Astrocyte of the spinal cord (primary cell): ENCODE results near the gene TRIP4.
A peak's percentile ranks its signal among the peaks of the same experiment; 100 is the strongest.
"Not testable (repeated sequence)": the region's sequence is repeated elsewhere in the genome, so short reads cannot be mapped to it uniquely, and the experiment has no call there.

Experiments used
- DNase-seq: peaks from one replicate; pipeline ENCODE4 v3.0.0; 2011; ENCODE audit warnings: low read depth, low spot score
- H3K4me3 ChIP-seq: 2 replicates; pipeline ENCODE4 v1.5.1; 2011; ENCODE audit warnings: low read depth, mild to moderate bottlenecking, low read length, moderate library complexity
- in situ Hi-C: cut with HindIII; loops from 2 replicates; pipeline ENCODE4 v1.10.0; 2017; ENCODE audit warnings: low sequenced_read_pairs
- TF ChIP-seq, protein P1 (sequence below): IDR thresholded peaks from 2 replicates; pipeline ENCODE4 v1.5.1; 2012; ENCODE audit warnings: low read depth, mild to moderate bottlenecking, low read length, inconsistent platforms

TRIP4 gene

DNA sequence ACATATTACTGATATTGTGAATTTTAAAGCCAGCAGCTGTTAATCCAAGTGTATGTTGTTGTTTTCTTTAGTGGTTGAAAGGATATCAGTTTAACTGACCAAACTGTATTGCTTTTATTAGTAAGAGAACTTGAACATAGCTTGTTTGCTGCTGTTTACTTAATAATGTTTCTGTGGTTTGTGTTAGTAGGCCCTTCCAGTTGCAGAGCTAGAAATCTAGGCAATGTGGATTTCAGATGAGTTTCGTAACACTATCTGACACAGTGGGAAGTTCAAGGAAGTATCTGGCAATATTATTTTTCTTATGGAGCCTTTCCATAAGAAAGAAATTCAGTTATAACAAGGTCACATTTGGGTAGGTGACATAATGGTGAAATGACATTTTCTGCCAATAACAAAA lies 91.2 kb downstream of the TRIP4 start:
- in situ Hi-C loops: no loop called here
- H3K4me3 ChIP-seq: no peak overlapping the region
- DNase-seq: no peak
- TF ChIP-seq, protein P1, sequence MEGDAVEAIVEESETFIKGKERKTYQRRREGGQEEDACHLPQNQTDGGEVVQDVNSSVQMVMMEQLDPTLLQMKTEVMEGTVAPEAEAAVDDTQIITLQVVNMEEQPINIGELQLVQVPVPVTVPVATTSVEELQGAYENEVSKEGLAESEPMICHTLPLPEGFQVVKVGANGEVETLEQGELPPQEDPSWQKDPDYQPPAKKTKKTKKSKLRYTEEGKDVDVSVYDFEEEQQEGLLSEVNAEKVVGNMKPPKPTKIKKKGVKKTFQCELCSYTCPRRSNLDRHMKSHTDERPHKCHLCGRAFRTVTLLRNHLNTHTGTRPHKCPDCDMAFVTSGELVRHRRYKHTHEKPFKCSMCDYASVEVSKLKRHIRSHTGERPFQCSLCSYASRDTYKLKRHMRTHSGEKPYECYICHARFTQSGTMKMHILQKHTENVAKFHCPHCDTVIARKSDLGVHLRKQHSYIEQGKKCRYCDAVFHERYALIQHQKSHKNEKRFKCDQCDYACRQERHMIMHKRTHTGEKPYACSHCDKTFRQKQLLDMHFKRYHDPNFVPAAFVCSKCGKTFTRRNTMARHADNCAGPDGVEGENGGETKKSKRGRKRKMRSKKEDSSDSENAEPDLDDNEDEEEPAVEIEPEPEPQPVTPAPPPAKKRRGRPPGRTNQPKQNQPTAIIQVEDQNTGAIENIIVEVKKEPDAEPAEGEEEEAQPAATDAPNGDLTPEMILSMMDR: no peak

DNA sequence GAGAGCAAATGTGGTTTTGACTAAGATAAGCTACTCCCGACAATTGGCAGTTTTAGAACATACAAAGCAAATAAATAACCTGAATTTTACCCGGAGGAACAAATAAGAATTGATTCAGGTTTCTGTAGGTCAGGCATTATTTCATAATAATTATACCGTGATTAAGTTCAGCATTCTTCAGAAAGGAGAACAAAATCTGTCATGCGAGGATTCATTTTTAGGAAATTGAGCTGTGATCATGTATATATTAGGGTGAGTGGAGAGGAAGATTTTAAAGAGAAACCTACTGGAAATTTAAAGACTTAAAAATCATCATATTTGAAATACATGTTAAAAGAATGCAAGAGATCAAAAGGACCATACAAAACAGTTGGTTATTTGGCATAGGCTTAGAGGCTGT lies 93.3 kb downstream of the TRIP4 start:
- no peak overlapping the region for H3K4me3 ChIP-seq
- in situ Hi-C loops: no loop called here
- DNase-seq: no peak
- TF ChIP-seq, protein P1: no peak

DNA sequence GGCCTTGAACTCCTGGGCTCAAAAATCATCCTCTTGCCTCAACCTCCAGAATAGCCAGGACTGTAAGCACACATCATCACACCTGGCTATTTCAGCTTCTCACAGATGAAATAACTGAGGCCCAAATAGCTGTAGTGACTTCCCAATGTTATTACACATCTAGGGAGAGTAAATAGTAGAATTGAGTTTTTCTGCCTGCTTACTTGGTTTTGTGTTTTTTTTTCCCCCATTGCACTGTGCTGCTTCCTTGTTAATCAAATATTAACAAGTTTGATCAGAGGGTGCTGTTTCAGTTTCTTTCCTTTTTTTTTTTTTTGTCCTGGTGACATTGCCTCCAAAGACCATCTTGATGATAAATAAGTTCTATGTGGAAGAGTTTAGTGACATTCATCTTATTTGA lies 96.1 kb downstream of the TRIP4 start:
- in situ Hi-C loops: no loop called here
- no peak for DNase-seq
- H3K4me3 ChIP-seq: no peak overlapping the region
- TF ChIP-seq, protein P1: no peak

DNA sequence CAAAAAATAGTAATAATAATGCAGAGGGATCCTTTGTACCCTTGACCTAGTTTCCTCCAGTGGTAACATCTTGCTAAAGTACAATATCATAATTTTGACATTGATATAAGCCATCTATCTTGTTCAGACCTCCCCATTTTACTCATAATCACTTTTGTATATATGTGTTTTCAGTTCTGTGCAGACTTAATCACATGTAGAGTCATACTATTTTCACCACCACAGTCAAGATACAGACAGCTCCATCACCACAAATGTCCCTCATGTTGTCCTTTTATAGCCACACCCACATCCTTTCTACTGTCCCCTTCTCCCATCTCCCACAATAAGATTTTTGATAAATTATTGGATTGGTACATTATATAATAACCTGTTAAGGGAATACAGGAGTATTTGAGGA lies 98.2 kb downstream of the TRIP4 start:
- no peak for DNase-seq
- TF ChIP-seq, protein P1: no peak
- H3K4me3 ChIP-seq: no peak overlapping the region
- in situ Hi-C loops: no loop called here

DNA sequence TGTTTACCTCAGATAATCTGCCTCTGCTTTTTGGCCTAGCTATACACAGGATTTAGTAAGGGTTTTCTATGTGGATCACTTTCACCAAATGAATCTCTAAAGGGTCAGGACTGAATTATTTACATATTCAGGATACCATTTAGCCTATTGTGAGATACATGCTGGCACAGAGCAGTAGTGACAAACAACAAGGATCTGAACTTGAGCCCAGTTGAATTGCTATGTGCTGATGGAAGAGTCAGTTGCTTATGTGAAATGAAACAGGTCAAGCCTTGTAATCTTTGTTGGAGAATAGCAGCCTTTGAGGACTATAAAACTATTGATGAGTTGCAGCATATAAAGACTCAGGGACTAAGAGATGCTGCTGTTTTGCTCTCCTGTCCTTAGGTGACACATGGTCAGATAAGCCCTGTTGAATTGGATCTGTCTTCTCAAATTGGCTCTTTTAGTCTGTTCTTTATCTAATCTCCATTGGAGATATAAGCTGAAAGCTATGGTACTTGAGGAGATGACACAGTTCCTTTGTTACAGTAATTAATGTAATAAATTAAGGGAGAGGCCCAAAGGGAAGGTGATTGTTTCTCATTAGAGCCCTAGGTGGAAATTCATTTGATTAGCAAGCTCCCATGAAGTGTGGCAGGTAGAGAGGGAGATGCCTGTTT lies 103.1 kb downstream of the TRIP4 start:
- no peak for DNase-seq
- in situ Hi-C loops: no loop called here
- H3K4me3 ChIP-seq: no peak overlapping the region
- TF ChIP-seq, protein P1: no peak

DNA sequence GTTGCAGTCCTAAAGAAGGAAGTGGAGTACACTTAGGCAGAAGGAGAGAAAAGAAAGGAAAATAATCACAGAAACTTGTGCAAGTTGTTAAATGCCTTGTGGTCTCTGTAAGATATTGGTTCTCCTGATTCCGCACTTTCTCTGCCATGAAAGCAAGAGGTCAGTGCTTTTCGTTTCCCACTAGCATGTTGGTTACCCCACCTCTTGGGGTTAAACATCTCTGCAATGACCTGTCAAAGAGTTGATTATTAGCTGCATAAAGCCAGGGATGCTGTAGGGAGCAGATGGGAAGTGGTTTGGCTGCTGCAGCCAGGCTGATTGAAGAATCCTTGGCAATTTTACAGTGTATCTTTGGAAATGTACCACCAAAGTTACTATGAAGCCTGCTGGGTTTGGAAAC lies 106.0 kb downstream of the TRIP4 start:
- DNase-seq: peak; percentile 15
- TF ChIP-seq, protein P1: no peak
- in situ Hi-C loops: no loop called here
- H3K4me3 ChIP-seq: no peak overlapping the region

DNA sequence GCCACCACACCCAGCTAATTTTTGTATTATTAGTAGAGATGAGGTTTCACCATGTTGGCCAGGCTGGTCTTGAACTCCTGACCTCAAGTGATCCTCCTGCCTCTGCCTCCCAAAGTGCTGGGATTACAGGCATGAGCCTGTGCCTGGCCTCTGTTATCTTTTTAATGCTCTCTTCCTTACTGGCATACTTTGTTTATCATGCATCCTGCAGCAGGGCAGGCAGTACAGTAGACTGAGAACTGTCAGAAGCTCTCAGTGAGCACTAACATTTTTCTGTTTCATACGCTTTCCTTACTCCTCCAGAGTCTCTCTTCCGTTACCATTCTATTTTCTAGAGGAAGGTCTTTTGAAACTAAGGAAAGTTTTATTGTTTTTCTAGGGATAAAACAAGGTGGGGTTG lies 108.3 kb downstream of the TRIP4 start:
- H3K4me3 ChIP-seq, in situ Hi-C loops, DNase-seq: not testable (repeated sequence)
